NCI-H446 treated with DMSO at 0.1 percent for 48 hours (cell line): Measurements from ENCODE around the gene EHD2.
"Not testable (repeated sequence)": the region's sequence is repeated elsewhere in the genome, so short reads cannot be mapped to it uniquely, and the experiment has no call there.

Experiments
- DNase-seq: peaks from one replicate; lab custom pipeline; 2025; lab: John Stamatoyannopoulos, UW

The EHD2 gene

GRCh38 chr19:47691782-47692181, 21.4 kb upstream of the EHD2 start:
- no peak for DNase-seq

- no peak for DNase-seq
Measured at GRCh38 chr19:47693489-47693888, 19.7 kb upstream of the EHD2 start.

- DNase-seq: no peak
Measured at GRCh38 chr19:47693903-47694302, 19.3 kb upstream of the EHD2 start.

GRCh38 chr19:47694466-47695273, 18.6 kb upstream of the EHD2 start:
- no peak for DNase-seq

GRCh38 chr19:47695533-47696262, 17.5 kb upstream of the EHD2 start:
- DNase-seq: no peak

- no peak for DNase-seq
Measured at GRCh38 chr19:47696635-47697034, 16.6 kb upstream of the EHD2 start.

- peak; percentile 47 for DNase-seq
Measured at GRCh38 chr19:47697863-47698609, 15.2 kb upstream of the EHD2 start.

- DNase-seq: no peak
Measured at GRCh38 chr19:47698631-47699359, 14.4 kb upstream of the EHD2 start.

GRCh38 chr19:47699360-47699917, 13.8 kb upstream of the EHD2 start:
- peak; percentile 23 for DNase-seq

- DNase-seq: no peak
Measured at GRCh38 chr19:47700934-47701716, 12.1 kb upstream of the EHD2 start.

- DNase-seq: no peak
Measured at GRCh38 chr19:47701717-47702552, 11.3 kb upstream of the EHD2 start.

GRCh38 chr19:47702671-47703070, 10.6 kb upstream of the EHD2 start:
- no peak for DNase-seq

- no peak for DNase-seq
Measured at GRCh38 chr19:47703301-47703700, 9.9 kb upstream of the EHD2 start.

- no peak for DNase-seq
Measured at GRCh38 chr19:47704024-47704423, 9.2 kb upstream of the EHD2 start.

- no peak for DNase-seq
Measured at GRCh38 chr19:47704656-47705055, 8.6 kb upstream of the EHD2 start.

GRCh38 chr19:47707135-47707925, 5.9 kb upstream of the EHD2 start:
- DNase-seq: peak; percentile 29

- no peak for DNase-seq
Measured at GRCh38 chr19:47711652-47712242, 1.5 kb upstream of the EHD2 start.

- DNase-seq: no peak
Measured at GRCh38 chr19:47714339-47714738, 1.1 kb downstream of the EHD2 start.

GRCh38 chr19:47714855-47715254, 1.6 kb downstream of the EHD2 start:
- DNase-seq: not testable (repeated sequence)
